Measurements from ENCODE around the gene TRPM4.
"Not testable (repeated sequence)": the region's sequence is repeated elsewhere in the genome, so short reads cannot be mapped to it uniquely, and the experiment has no call there.

TRPM4 gene

DNA sequence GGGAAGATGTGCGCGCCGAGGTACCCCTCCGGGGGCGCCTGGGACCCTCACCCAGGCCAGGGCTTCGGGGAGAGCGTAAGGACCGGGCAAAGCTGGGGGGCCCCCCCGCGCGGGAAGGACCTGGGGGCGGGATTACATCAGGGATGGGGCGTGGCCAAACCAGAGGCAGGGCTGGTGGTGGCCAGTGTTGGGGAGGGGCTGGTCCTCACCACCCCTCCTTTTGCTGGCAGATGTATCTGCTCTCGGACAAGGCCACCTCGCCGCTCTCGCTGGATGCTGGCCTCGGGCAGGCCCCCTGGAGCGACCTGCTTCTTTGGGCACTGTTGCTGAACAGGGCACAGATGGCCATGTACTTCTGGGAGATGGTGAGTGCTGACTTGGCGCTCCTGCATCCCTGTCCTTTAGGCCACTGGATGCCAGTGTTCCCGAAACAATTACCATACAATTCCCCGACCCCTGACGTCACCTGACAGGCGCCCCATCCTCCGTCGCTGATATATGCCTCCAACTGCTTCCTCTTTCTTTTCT, 25.3 kb downstream of the TRPM4 start:
- FAIRE-seq (no peak), DNase-seq (ENCODE audit: insufficient read length, low spot score) (no peak)

DNA sequence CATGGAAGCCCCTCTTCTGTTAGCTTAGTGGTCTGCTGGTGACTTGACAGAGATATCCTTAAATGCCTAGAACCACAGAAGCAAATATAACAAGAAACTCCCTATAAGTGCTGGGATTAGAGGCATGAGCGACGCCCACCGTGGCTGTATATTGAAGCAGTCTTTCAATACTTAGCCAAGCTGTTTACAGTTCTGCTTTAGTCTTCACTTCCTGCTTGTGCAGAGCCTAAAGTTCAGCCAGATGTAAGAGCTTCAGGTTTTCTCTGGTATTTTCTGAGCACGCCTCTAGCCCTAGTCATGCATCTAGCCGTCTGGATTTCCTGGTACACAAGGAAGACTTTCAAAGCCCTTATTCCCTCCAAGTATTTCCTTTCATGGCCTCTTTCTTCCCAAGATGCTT, 28.5 kb downstream of the TRPM4 start:
- DNase-seq (ENCODE audit: insufficient read length, low spot score) (no peak), FAIRE-seq (no peak)

DNA sequence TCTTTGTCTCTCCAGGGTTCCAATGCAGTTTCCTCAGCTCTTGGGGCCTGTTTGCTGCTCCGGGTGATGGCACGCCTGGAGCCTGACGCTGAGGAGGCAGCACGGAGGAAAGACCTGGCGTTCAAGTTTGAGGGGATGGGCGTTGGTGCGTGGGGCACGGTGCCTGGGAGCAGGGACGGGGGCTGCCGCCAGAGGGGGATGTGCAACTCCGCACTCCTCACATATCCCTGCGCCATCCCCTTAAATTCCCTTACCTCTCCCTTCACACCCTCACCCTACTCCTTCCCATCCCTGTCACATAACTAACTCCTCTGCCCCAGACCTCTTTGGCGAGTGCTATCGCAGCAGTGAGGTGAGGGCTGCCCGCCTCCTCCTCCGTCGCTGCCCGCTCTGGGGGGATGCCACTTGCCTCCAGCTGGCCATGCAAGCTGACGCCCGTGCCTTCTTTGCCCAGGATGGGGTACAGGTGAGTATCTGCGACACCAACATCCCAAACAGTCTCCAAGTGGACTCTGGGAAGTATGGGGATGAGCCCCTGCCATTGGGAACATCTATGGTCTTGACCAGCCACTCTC, 31.1 kb downstream of the TRPM4 start:
- FAIRE-seq (no peak), DNase-seq (ENCODE audit: insufficient read length, low spot score) (no peak)

GRCh38 chr19:49189259-49189658, 31.7 kb downstream of the TRPM4 start:
- no peak for DNase-seq (ENCODE audit: insufficient read length, low spot score)
- FAIRE-seq = no peak

GRCh38 chr19:49190781-49191180, 33.2 kb downstream of the TRPM4 start:
- no peak for DNase-seq (ENCODE audit: insufficient read length, low spot score)
- no peak for FAIRE-seq

DNA sequence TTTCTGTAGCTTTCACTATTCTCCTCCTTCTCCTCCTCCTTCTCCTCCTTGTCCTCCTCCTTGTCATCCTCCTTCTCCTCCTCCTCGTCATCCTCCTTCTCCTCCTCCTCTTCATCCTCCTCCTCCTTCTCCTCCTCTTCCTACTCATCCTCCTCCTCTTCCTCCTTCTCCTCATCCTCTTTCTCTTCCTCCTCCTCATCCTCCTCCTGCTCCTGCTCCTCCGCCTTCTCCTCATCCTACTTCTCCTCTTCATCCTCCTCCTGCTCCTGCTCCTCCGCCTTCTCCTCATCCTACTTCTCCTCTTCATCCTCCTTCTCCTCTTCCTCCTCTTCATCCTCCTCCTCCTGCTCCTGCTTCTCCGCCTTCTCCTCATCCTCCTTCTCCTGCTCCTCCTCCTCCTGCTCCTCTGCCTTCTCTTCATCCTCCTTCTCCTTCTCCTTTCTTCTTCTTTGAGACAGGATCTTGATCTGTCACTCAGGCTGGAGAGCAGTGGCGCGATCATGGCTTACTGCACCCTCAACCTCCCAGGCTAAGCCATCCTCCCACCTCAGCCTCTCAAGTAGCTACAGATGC, 36.3 kb downstream of the TRPM4 start:
- DNase-seq (ENCODE audit: insufficient read length, low spot score) (no peak), FAIRE-seq (no peak)

- no peak for DNase-seq (ENCODE audit: insufficient read length, low spot score)
- FAIRE-seq = no peak
Measured at GRCh38 chr19:49194408-49194807, 36.8 kb downstream of the TRPM4 start.

- DNase-seq (ENCODE audit: insufficient read length, low spot score) = no peak
- FAIRE-seq = no peak
Measured at GRCh38 chr19:49196527-49197240, 39.1 kb downstream of the TRPM4 start.

DNA sequence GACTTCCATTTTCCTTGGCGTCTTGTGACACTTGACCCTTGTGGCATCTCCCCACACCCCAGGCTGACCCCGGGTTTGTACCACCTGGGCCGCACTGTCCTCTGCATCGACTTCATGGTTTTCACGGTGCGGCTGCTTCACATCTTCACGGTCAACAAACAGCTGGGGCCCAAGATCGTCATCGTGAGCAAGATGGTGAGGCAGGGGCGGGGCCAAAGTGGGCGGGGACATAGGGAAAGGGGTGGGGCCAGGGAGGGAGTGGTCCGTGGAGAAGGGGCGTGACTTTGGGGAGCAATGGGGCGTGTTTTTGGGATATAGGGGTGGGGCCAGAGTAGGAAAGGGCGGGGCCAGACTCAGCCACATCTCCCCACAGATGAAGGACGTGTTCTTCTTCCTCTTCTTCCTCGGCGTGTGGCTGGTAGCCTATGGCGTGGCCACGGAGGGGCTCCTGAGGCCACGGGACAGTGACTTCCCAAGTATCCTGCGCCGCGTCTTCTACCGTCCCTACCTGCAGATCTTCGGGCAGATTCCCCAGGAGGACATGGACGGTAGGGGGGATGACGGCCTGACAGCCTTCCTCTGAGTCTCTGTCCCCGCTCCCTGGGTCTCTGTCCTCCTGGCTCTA, 42.8 kb downstream of the TRPM4 start:
- FAIRE-seq (no peak), DNase-seq (ENCODE audit: insufficient read length, low spot score) (no peak)

DNA sequence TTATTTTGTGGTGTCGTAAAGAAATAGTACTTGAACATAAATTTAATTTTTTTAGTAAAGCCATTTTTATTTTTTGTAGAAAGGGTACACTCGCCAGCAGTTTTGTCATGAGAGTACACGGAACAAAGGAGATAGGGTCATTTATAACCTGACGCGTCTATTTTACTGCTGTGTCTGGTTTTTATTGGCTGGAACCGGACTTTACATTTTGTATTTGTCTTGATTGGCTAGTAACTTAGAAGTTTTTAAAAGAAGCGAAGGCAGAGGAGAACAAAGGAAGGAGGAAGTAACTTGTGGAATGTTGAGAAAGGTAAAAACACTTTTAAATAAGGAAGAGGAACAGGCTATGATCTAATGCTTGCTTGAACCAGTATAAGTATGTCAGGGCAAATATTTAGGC, 43.5 kb downstream of the TRPM4 start:
- FAIRE-seq (no peak), DNase-seq (ENCODE audit: insufficient read length, low spot score) (no peak)

- FAIRE-seq (no peak), DNase-seq (ENCODE audit: insufficient read length, low spot score) (no peak)
Measured at GRCh38 chr19:49205114-49205513, 47.5 kb downstream of the TRPM4 start.

- not testable (repeated sequence) for DNase-seq (ENCODE audit: insufficient read length, low spot score)
Measured at GRCh38 chr19:49209502-49209901, 51.9 kb downstream of the TRPM4 start.

GRCh38 chr19:49210108-49210900, 52.7 kb downstream of the TRPM4 start:
- DNase-seq (ENCODE audit: insufficient read length, low spot score) (no peak), FAIRE-seq (no peak)

More at GRCh38 chr19:49209502-49209901, 51.9 kb downstream of the TRPM4 start:
- FAIRE-seq = not testable (repeated sequence)

- FAIRE-seq (no peak), DNase-seq (ENCODE audit: insufficient read length, low spot score) (no peak)
Measured at GRCh38 chr19:49210901-49211451, 53.4 kb downstream of the TRPM4 start.

DNA sequence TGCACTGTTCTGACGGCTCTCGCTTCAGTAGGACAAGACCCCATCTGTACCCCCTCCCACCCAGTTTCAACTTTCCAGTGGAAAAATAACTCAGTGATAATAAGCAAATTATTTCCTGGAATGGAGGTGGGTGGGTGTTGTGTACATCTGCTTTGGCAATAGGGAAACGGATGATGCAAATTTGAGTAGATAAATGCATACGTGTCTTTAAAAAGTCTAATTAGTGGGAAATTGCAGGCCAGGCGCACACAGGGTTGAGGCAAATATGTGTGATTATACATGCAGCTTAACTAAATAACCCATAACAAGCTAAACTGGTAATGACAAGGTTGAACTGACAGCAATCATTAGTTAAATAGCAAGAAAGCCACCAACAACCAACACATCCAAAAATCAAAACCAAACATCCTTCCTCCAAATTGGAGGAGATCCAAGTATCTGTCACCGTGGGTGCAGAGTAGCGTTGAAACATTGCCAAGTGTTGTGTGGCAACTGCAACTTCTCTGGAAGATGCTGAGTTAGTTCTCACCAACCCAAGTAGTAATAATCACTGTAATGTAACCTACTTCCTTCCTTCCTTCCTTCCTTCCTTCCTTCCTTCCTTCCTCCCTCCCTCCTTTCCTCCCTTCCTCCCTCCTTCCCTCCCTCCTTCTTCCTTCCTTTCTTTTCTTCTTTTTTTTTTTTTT, 54.6 kb downstream of the TRPM4 start:
- no peak for DNase-seq (ENCODE audit: insufficient read length, low spot score)
- FAIRE-seq = no peak

GRCh38 chr19:49213791-49214190, 56.2 kb downstream of the TRPM4 start:
- DNase-seq (ENCODE audit: insufficient read length, low spot score) (no peak), FAIRE-seq (no peak)

DNA sequence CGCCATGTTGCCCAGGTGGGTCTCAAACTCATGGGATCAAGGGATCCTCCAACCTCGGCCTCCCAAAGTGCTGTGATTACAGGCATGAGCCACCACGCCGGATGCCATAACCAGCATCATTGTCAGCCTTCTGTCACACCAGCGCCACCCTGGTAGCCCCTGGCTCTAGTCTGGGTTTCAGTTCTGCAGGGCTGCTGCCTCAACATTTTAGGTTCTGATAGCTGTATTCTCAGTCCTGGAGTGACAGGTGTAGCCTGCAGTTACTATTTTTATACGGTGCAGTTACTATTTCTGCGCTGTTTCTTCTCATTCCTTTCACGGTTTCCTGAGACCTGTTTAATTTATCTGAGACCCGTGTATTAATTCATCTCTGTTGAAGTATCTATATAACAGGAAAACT, 57.1 kb downstream of the TRPM4 start:
- FAIRE-seq = peak; percentile 62
- DNase-seq (ENCODE audit: insufficient read length, low spot score) = no peak

- DNase-seq (ENCODE audit: insufficient read length, low spot score) (no peak), FAIRE-seq (no peak)
Measured at GRCh38 chr19:49216071-49216470, 58.5 kb downstream of the TRPM4 start.

DNA sequence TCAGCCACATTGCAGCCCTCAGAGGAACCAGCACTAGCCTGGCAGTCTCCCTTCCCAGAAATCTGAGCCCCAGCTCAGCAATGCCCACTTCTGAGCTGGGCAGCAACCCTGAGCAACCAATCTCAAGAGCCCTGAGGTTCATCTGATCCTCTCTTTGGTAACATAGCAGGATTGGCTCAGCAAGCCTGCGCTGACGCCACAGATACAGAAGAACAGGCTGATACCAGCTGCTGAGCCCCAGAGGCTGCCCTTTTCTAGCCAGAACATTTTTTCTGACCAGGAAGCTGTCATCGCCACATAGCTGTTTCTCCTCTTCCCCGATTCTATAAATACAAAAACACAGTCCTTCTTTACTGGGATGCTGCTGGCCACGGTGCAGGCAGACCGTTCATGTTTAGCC, 59.8 kb downstream of the TRPM4 start:
- DNase-seq (ENCODE audit: insufficient read length, low spot score) = no peak
- FAIRE-seq = no peak

DNA sequence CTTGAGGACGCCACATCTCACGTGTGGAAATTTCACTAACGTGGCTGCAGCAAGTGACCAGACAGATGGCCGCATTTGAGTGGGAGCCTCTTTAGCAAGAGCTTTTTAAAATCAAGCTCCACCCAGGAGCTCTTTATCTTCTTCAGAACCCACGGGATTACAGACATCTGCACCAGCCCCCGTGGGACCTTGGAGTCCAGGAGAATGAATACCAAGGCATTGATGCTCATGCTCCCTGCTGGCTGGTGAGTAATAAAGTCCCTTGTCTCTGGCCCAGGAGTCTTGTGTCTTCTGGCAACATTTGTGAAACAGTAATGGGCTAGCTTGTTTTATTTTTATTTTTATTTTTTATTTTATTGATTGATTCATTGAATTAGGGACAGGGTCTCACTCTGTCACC, 64.4 kb downstream of the TRPM4 start:
- FAIRE-seq (no peak), DNase-seq (ENCODE audit: insufficient read length, low spot score) (no peak)
